HEK293 (cell line): Measurements from ENCODE around the gene HUNK.

Source experiments
- ZNF274 ChIP-seq, 2 experiments: fragments of 200-500 bp in 1 of 2; fragments of 450-650 bp in 1 of 2; sonication (Bioruptor generic) in 1 of 2; formaldehyde crosslinking in 1 of 2; IDR thresholded peaks; 2 replicates each; pipeline versions ENCODE4 v1.5.1 to v1.6.1; 2014 to 2016; ENCODE audit warnings: borderline replicate concordance in 1 of 2, inconsistent platforms in 1 of 2, low read length in 1 of 2, missing biosample characterization in 1 of 2, missing genetic modification characterization in 1 of 2
- TF ChIP-seq, protein P1 (sequence below): fragments of 450-650 bp; formaldehyde crosslinking; IDR thresholded peaks from 2 replicates; pipeline ENCODE4 v1.5.1; 2016; ENCODE audit warnings: missing biosample characterization, missing genetic modification characterization

- TF ChIP-seq, protein P1, sequence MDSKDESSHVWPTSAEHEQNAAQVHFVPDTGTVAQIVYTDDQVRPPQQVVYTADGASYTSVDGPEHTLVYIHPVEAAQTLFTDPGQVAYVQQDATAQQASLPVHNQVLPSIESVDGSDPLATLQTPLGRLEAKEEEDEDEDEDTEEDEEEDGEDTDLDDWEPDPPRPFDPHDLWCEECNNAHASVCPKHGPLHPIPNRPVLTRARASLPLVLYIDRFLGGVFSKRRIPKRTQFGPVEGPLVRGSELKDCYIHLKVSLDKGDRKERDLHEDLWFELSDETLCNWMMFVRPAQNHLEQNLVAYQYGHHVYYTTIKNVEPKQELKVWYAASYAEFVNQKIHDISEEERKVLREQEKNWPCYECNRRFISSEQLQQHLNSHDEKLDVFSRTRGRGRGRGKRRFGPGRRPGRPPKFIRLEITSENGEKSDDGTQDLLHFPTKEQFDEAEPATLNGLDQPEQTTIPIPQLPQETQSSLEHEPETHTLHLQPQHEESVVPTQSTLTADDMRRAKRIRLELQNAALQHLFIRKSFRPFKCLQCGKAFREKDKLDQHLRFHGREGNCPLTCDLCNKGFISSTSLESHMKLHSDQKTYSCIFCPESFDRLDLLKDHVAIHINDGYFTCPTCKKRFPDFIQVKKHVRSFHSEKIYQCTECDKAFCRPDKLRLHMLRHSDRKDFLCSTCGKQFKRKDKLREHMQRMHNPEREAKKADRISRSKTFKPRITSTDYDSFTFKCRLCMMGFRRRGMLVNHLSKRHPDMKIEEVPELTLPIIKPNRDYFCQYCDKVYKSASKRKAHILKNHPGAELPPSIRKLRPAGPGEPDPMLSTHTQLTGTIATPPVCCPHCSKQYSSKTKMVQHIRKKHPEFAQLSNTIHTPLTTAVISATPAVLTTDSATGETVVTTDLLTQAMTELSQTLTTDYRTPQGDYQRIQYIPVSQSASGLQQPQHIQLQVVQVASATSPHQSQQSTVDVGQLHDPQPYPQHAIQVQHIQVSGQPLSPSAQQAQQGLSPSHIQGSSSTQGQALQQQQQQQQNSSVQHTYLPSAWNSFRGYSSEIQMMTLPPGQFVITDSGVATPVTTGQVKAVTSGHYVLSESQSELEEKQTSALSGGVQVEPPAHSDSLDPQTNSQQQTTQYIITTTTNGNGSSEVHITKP (tag by site-specific recombination) = no peak
- TF ChIP-seq ZNF274 (IDR thresholded peaks at IDR 0.05; ENCODE audit: low read length) = no peak
- no peak for TF ChIP-seq ZNF274 (tag by site-specific recombination; IDR thresholded peaks at IDR 0.05; ENCODE audit: borderline replicate concordance)
These were observed 44.3 kb downstream of the HUNK start for GRCh38 chr21:31917108-31917507.
